ENCODE measurements around the gene TSC22D1.

The TSC22D1 gene

GRCh38 chr13:44426461-44426860 is 149.7 kb downstream of the TSC22D1 start:
- no peak for DNase-seq (ENCODE audit: low read depth in 2 of 2)

GRCh38 chr13:44425815-44426078 is 150.4 kb downstream of the TSC22D1 start:
- DNase-seq (ENCODE audit: low read depth in 2 of 2), result no peak

GRCh38 chr13:44425041-44425814 is 150.9 kb downstream of the TSC22D1 start:
- no peak for DNase-seq (ENCODE audit: low read depth in 2 of 2)

GRCh38 chr13:44423824-44424223 is 152.3 kb downstream of the TSC22D1 start:
- DNase-seq (ENCODE audit: low read depth in 2 of 2), result no peak

- DNase-seq (ENCODE audit: low read depth in 2 of 2), result no peak
Observed at GRCh38 chr13:44422755-44423643, 153.1 kb downstream of the TSC22D1 start.

GRCh38 chr13:44421853-44422525 is 154.1 kb downstream of the TSC22D1 start:
- no peak for DNase-seq (ENCODE audit: low read depth in 2 of 2)

GRCh38 chr13:44420376-44421220 is 155.5 kb downstream of the TSC22D1 start:
- no peak for DNase-seq (ENCODE audit: low read depth in 2 of 2)

- DNase-seq (ENCODE audit: low read depth in 2 of 2), result no peak
Observed at GRCh38 chr13:44417876-44418275, 158.3 kb downstream of the TSC22D1 start.

- DNase-seq (ENCODE audit: low read depth in 2 of 2), result no peak
Observed at GRCh38 chr13:44417446-44417845, 158.7 kb downstream of the TSC22D1 start.

GRCh38 chr13:44416744-44417143 is 159.4 kb downstream of the TSC22D1 start:
- DNase-seq (ENCODE audit: low read depth in 2 of 2), result no peak

- no peak for DNase-seq (ENCODE audit: low read depth in 2 of 2)
Observed at GRCh38 chr13:44416301-44416700, 159.8 kb downstream of the TSC22D1 start.

GRCh38 chr13:44415815-44416214 is 160.3 kb downstream of the TSC22D1 start:
- DNase-seq (ENCODE audit: low read depth in 2 of 2), result no peak

- no peak for DNase-seq (ENCODE audit: low read depth in 2 of 2)
Observed at GRCh38 chr13:44414716-44415115, 161.4 kb downstream of the TSC22D1 start.

- DNase-seq (ENCODE audit: low read depth in 2 of 2), result no peak
Observed at GRCh38 chr13:44413095-44413494, 163.0 kb downstream of the TSC22D1 start.

GRCh38 chr13:44412346-44412935 is 163.7 kb downstream of the TSC22D1 start:
- no peak for DNase-seq (ENCODE audit: low read depth in 2 of 2)

GRCh38 chr13:44411841-44412240 is 164.3 kb downstream of the TSC22D1 start:
- DNase-seq (ENCODE audit: low read depth in 2 of 2), result no peak

GRCh38 chr13:44410328-44410859 is 165.7 kb downstream of the TSC22D1 start:
- no peak for DNase-seq (ENCODE audit: low read depth in 2 of 2)

GRCh38 chr13:44409595-44409994 is 166.5 kb downstream of the TSC22D1 start:
- no peak for DNase-seq (ENCODE audit: low read depth in 2 of 2)

GRCh38 chr13:44407891-44408290 is 168.2 kb downstream of the TSC22D1 start:
- DNase-seq (ENCODE audit: low read depth in 2 of 2), result no peak

GRCh38 chr13:44407379-44407778 is 168.8 kb downstream of the TSC22D1 start:
- no peak for DNase-seq (ENCODE audit: low read depth in 2 of 2)

GRCh38 chr13:44406617-44407016 is 169.5 kb downstream of the TSC22D1 start:
- DNase-seq (ENCODE audit: low read depth in 2 of 2), result no peak
